ENCODE data around the gene ARHGEF11.

Gene ARHGEF11

GRCh38 chr1:157035121-157035520, 10.4 kb downstream of the ARHGEF11 start:
- H3F3A ChIP-seq (ENCODE audit: low read depth) = no peaks in the 10 kb centered on the region
- no peaks in the 10 kb centered on the region for H3K4me1 ChIP-seq (ENCODE audit: insufficient read depth, low read length, poor library complexity, severe bottlenecking)
- H3K4me2 ChIP-seq (ENCODE audit: low read depth, low read length, poor library complexity, severe bottlenecking) = no peak overlapping the region
- H3K9me3 ChIP-seq (ENCODE audit: insufficient read depth, low read depth, low read length) = no peaks in the 10 kb centered on the region
- H3K79me2 ChIP-seq (ENCODE audit: insufficient read depth, low read length) = no peaks in the 10 kb centered on the region
- no peak overlapping the region for H2AFZ ChIP-seq (ENCODE audit: low read length)
- no peak overlapping the region for H3K4me3 ChIP-seq (ENCODE audit: low read length, poor library complexity, severe bottlenecking)
- peaks cover 11% of the 10 kb centered on the region for H3K27me3 ChIP-seq (ENCODE audit: insufficient read depth, low read length, poor library complexity, severe bottlenecking)
- no peaks in the 10 kb centered on the region for H4K20me1 ChIP-seq (ENCODE audit: insufficient read depth, low read length, poor library complexity, severe bottlenecking)
- no peak for TF ChIP-seq EZH2phosphoT487 (IDR thresholded peaks at IDR 0.05; ENCODE audit: borderline replicate concordance)
- H3K9ac ChIP-seq (ENCODE audit: low read depth, low read length, poor library complexity, severe bottlenecking) = no peak overlapping the region
- H3K9me2 ChIP-seq (replicated peaks; ENCODE audit: low read depth, low read length) = no peaks in the 10 kb centered on the region
- H3K36me3 ChIP-seq (ENCODE audit: insufficient read depth, low read length) = no peaks in the 10 kb centered on the region

- H3K9ac ChIP-seq (ENCODE audit: low read depth, low read length, poor library complexity, severe bottlenecking) = no peak overlapping the region
- no peaks in the 10 kb centered on the region for H3K4me1 ChIP-seq (ENCODE audit: insufficient read depth, low read length, poor library complexity, severe bottlenecking)
- H3K79me2 ChIP-seq (ENCODE audit: insufficient read depth, low read length) = no peaks in the 10 kb centered on the region
- H3K36me3 ChIP-seq (ENCODE audit: insufficient read depth, low read length) = no peaks in the 10 kb centered on the region
- H4K20me1 ChIP-seq (ENCODE audit: insufficient read depth, low read length, poor library complexity, severe bottlenecking) = no peaks in the 10 kb centered on the region
- H3K9me2 ChIP-seq (replicated peaks; ENCODE audit: low read depth, low read length) = no peaks in the 10 kb centered on the region
- H3K27me3 ChIP-seq (ENCODE audit: insufficient read depth, low read length, poor library complexity, severe bottlenecking) = peaks cover 7% of the 10 kb centered on the region
- no peak for TF ChIP-seq CTCF (conservative IDR thresholded peaks at IDR 0.05; ENCODE audit: low read length)
- no peak for TF ChIP-seq EZH2phosphoT487 (IDR thresholded peaks at IDR 0.05; ENCODE audit: borderline replicate concordance)
- H2AFZ ChIP-seq (ENCODE audit: low read length) = no peak overlapping the region
- no peak overlapping the region for H3K4me3 ChIP-seq (ENCODE audit: low read length, poor library complexity, severe bottlenecking)
- H3F3A ChIP-seq (ENCODE audit: low read depth) = no peaks in the 10 kb centered on the region
- H3K9me3 ChIP-seq (ENCODE audit: insufficient read depth, low read depth, low read length) = no peaks in the 10 kb centered on the region
- H3K4me2 ChIP-seq (ENCODE audit: low read depth, low read length, poor library complexity, severe bottlenecking) = no peak overlapping the region
Observed at GRCh38 chr1:157034137-157034800, 11.3 kb downstream of the ARHGEF11 start.

GRCh38 chr1:157033357-157033876, 12.1 kb downstream of the ARHGEF11 start:
- H3K4me3 ChIP-seq (ENCODE audit: low read length, poor library complexity, severe bottlenecking) = no peak overlapping the region
- TF ChIP-seq EZH2phosphoT487 (IDR thresholded peaks at IDR 0.05; ENCODE audit: borderline replicate concordance) (no peak), CTCF (conservative IDR thresholded peaks at IDR 0.05; ENCODE audit: low read length) (no peak)
- H2AFZ ChIP-seq (ENCODE audit: low read length) = no peak overlapping the region
- H3K4me2 ChIP-seq (ENCODE audit: low read depth, low read length, poor library complexity, severe bottlenecking) = no peak overlapping the region
- H3K27me3 ChIP-seq (ENCODE audit: insufficient read depth, low read length, poor library complexity, severe bottlenecking) = peaks cover 7% of the 10 kb centered on the region
- no peaks in the 10 kb centered on the region for H3K36me3 ChIP-seq (ENCODE audit: insufficient read depth, low read length)
- no peaks in the 10 kb centered on the region for H3K9me3 ChIP-seq (ENCODE audit: insufficient read depth, low read depth, low read length)
- H4K20me1 ChIP-seq (ENCODE audit: insufficient read depth, low read length, poor library complexity, severe bottlenecking) = no peaks in the 10 kb centered on the region
- no peaks in the 10 kb centered on the region for H3K4me1 ChIP-seq (ENCODE audit: insufficient read depth, low read length, poor library complexity, severe bottlenecking)
- H3F3A ChIP-seq (ENCODE audit: low read depth) = no peaks in the 10 kb centered on the region
- H3K9me2 ChIP-seq (replicated peaks; ENCODE audit: low read depth, low read length) = no peaks in the 10 kb centered on the region
- H3K79me2 ChIP-seq (ENCODE audit: insufficient read depth, low read length) = no peaks in the 10 kb centered on the region
- no peak overlapping the region for H3K9ac ChIP-seq (ENCODE audit: low read depth, low read length, poor library complexity, severe bottlenecking)

GRCh38 chr1:157032303-157032702, 13.2 kb downstream of the ARHGEF11 start:
- no peak overlapping the region for H2AFZ ChIP-seq (ENCODE audit: low read length)
- no peaks in the 10 kb centered on the region for H3F3A ChIP-seq (ENCODE audit: low read depth)
- H3K4me1 ChIP-seq (ENCODE audit: insufficient read depth, low read length, poor library complexity, severe bottlenecking) = no peaks in the 10 kb centered on the region
- no peaks in the 10 kb centered on the region for H4K20me1 ChIP-seq (ENCODE audit: insufficient read depth, low read length, poor library complexity, severe bottlenecking)
- no peaks in the 10 kb centered on the region for H3K9me3 ChIP-seq (ENCODE audit: insufficient read depth, low read depth, low read length)
- H3K9ac ChIP-seq (ENCODE audit: low read depth, low read length, poor library complexity, severe bottlenecking) = no peak overlapping the region
- H3K4me3 ChIP-seq (ENCODE audit: low read length, poor library complexity, severe bottlenecking) = no peak overlapping the region
- no peak overlapping the region for H3K4me2 ChIP-seq (ENCODE audit: low read depth, low read length, poor library complexity, severe bottlenecking)
- TF ChIP-seq EZH2phosphoT487 (IDR thresholded peaks at IDR 0.05; ENCODE audit: borderline replicate concordance) = no peak
- no peak for TF ChIP-seq CTCF (conservative IDR thresholded peaks at IDR 0.05; ENCODE audit: low read length)
- H3K27me3 ChIP-seq (ENCODE audit: insufficient read depth, low read length, poor library complexity, severe bottlenecking) = peaks cover 7% of the 10 kb centered on the region
- no peaks in the 10 kb centered on the region for H3K36me3 ChIP-seq (ENCODE audit: insufficient read depth, low read length)
- H3K9me2 ChIP-seq (replicated peaks; ENCODE audit: low read depth, low read length) = no peaks in the 10 kb centered on the region
- H3K79me2 ChIP-seq (ENCODE audit: insufficient read depth, low read length) = no peaks in the 10 kb centered on the region
